ENCODE measurements around the gene ANKRD33B.

Gene ANKRD33B

DNA sequence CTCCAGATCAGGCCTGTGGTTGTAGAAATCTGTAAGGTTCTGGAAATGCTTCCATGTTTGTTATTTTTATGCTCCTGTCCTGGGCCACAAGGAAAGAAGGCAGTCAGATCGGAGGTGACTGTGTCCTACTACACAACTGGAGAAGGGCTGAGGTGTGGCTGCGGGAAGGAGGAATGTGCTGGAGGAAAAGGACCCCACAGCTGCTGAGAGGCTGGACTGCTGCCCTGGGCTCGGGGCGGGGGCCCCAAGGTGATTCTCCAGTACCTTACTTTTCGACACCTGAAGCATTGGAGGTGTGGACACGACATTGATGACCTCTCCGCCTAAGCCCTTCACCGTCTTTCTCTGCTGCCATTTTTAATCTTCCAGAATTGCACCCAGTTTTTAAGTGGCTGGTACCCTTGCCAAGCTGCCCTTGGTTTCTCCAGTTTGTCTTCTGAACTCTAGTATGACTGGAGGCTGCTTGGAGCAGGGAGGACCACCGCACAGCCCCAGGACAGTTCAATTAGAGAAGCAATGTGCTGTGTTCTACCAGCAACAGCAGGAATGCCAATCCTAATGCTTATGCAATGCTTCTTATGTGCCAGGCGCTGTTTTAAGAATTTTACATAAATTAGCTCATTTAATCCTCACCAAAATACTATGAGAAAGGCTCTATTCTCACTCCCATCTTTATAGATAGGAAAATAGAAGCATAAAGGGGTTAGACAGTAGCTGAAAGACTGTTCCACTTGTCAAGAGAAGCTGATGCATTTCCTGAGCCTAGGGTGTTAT lies 13.5 kb upstream of the ANKRD33B start:
- no peak for TF ChIP-seq Cebpa-rat (IDR thresholded peaks at IDR 0.05)
- Histone ChIP-seq H3K9me3 (replicated peaks in 1 of 11) (peaks cover 0 to 8% (median 0%) of the 10 kb centered on the region in 11 experiments; a peak in 4 of 22 replicates), H4K20me1 (no peaks in the 10 kb centered on the region), H3K9ac (no peak overlapping the region), H3K4me1 (peaks cover 7 to 26% (median 14%) of the 10 kb centered on the region in 10 experiments; a peak in 19 of 20 replicates), H3K36me3 (no peaks in the 10 kb centered on the region), H3K27ac (no peak overlapping the region), H3K4me3 (no peak overlapping the region), H3K4me2 (no peak overlapping the region), H3K27me3 (0 out of 22 replicates have a peak, but pooled peaks cover 0 to 2% (median 0%) of the 10 kb centered on the region in 11 experiments)

DNA sequence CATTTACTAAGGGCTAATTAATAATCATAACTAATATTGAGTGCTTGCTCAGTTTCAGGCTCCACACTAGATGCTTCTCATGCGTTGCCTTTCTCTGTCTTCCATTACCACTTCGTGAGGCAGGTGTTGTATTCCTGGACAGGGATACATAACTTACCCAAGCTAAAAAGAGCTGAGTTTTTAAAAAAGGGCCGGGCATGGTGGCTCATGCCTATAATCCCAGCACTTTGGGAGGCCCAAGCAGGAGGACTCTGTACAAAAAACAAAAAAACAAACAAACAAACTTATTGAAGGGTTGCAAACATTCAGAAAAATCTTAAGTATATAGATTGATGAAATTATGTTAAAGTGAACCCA lies 12.1 kb upstream of the ANKRD33B start:
- Histone ChIP-seq H3K27ac (no peak overlapping the region), H3K4me1 (peaks cover 13 to 34% (median 28%) of the 10 kb centered on the region in 10 experiments), H3K4me3 (no peak overlapping the region), H3K9ac (no peak overlapping the region), H3K27me3 (no peaks in the 10 kb centered on the region), H4K20me1 (no peaks in the 10 kb centered on the region), H3K9me3 (replicated peaks in 1 of 11) (peaks cover 0 to 8% (median 0%) of the 10 kb centered on the region in 11 experiments; a peak in 4 of 22 replicates), H3K36me3 (no peaks in the 10 kb centered on the region), H3K4me2 (no peak overlapping the region)
- no peak for TF ChIP-seq Cebpa-rat (IDR thresholded peaks at IDR 0.05)

DNA sequence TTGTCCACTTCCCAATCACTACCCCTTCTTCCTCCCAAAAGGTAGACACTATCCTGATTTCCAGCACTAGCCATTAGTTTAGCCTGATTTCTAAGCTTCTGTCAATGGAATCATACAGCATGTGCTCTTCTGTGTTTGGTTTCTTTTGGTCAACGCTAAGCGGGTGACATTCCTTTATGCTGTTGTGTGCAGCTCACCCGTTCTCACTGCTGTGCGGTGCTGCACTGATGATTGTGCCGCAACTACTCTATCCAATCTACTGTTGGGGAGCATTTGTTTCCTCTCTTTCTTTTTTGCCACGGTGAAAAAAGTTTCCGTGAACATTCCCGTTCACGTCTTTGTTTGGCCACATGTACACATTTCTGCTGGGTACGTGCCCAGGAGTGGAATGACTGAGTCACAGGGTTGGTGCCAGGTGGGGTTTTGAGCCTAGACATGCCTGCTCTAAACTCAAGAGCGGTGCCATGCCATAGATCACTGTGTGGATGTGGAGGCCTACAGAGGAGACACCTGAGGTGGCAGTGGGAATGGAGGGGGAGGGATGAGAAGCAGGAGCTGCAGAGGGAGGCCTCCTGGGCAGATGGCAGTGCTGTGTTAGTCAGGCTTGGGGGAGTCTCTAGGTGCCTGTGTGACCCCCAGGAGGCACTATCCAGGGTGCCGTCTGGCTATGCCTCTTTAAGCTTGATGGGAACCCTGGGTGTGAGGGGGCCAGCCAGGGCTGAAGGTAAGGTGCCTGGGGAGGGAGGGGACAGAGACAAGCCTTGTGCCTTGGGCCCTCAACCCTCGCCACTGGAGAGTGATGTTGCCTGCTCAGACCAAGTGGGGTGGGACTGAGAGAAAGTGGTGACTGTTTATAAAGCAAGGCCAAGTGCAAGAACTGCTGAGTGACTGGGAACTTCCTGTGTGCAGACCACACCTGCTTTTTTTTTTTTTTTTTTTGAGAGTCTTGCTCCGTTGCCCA lies 11.4 kb upstream of the ANKRD33B start:
- H4K20me1 ChIP-seq = no peaks in the 10 kb centered on the region
- H3K27me3 ChIP-seq = no peaks in the 10 kb centered on the region
- no peak overlapping the region for H3K9ac ChIP-seq
- H3K4me2 ChIP-seq = peak overlapping the region in 10 of 11 experiments; percentile 1 to 59 (median 42); a peak in 17 of 22 replicates
- TF ChIP-seq Cebpa-rat (IDR thresholded peaks at IDR 0.05) = no peak
- H3K9me3 ChIP-seq (replicated peaks in 1 of 11) = peaks cover 0 to 8% (median 0%) of the 10 kb centered on the region in 11 experiments; a peak in 4 of 22 replicates
- H3K36me3 ChIP-seq = no peaks in the 10 kb centered on the region
- H3K4me3 ChIP-seq = no peak overlapping the region
- H3K4me1 ChIP-seq = peaks cover 20 to 36% (median 29%) of the 10 kb centered on the region in 10 experiments
- H3K27ac ChIP-seq = no peak overlapping the region

DNA sequence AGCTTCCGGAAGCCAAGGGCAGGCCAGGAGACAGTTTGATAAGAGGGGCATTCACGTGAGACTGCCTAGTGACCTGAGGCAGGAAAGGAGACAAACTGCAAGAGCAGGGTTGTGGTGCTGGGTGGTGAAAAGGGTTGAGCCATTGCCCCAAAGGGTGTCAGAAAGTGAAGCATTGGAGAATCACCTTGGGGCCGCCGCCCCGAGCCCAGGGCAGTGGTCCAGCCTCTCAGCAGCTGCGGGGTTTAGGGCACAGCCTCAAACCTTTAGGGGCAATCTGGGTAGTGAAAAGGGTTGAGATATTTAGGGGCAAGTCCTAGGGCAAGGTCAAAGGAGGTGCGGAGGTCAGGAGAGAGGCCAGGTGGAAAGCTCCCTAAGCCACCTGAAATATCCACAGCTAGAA lies 10.4 kb upstream of the ANKRD33B start:
- peak overlapping the region in 5 of 11 experiments; percentile 29 to 59 (median 33); a peak in 5 of 22 replicates for H3K4me2 ChIP-seq
- H3K36me3 ChIP-seq = no peaks in the 10 kb centered on the region
- no peaks in the 10 kb centered on the region for H3K27me3 ChIP-seq
- no peak for TF ChIP-seq Cebpa-rat (IDR thresholded peaks at IDR 0.05)
- no peak overlapping the region for H3K9ac ChIP-seq
- peaks cover 26 to 47% (median 35%) of the 10 kb centered on the region in 10 experiments for H3K4me1 ChIP-seq
- H3K9me3 ChIP-seq (replicated peaks in 1 of 11) = peaks cover 0 to 7% (median 0%) of the 10 kb centered on the region in 11 experiments; a peak in 4 of 22 replicates
- H3K27ac ChIP-seq = no peak overlapping the region
- H3K4me3 ChIP-seq = no peak overlapping the region
- no peaks in the 10 kb centered on the region for H4K20me1 ChIP-seq

DNA sequence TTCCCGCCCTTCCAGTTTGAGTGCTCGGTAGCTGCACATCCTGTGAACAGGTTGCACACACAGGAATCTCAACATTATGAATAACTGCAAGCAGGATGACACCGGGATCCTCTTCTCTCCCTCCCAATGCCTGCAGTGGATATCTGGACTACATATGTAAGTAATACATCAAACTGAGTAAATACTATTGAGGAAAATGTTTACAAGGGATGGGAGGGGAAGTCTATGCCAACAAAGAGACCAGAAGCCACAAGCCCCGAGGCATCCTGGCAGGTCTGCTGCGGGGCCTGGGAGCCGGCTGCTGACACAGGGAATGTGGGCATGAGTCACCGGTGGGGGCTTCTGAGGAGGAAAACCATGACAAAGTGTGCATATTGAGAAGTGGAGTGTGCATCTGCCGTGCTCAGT lies 8.6 kb upstream of the ANKRD33B start:
- H3K27me3 ChIP-seq = no peaks in the 10 kb centered on the region
- peaks cover 26 to 50% (median 38%) of the 10 kb centered on the region in 10 experiments for H3K4me1 ChIP-seq
- no peaks in the 10 kb centered on the region for H4K20me1 ChIP-seq
- no peaks in the 10 kb centered on the region for H3K36me3 ChIP-seq
- no peak for TF ChIP-seq Cebpa-rat (IDR thresholded peaks at IDR 0.05)
- H3K9ac ChIP-seq = no peak overlapping the region
- H3K4me3 ChIP-seq = no peak overlapping the region
- H3K9me3 ChIP-seq (replicated peaks in 1 of 11) = no peaks in the 10 kb centered on the region
- H3K4me2 ChIP-seq = peak overlapping the region in 5 of 11 experiments; percentile 34 to 61 (median 52); a peak in 9 of 22 replicates
- no peak overlapping the region for H3K27ac ChIP-seq

DNA sequence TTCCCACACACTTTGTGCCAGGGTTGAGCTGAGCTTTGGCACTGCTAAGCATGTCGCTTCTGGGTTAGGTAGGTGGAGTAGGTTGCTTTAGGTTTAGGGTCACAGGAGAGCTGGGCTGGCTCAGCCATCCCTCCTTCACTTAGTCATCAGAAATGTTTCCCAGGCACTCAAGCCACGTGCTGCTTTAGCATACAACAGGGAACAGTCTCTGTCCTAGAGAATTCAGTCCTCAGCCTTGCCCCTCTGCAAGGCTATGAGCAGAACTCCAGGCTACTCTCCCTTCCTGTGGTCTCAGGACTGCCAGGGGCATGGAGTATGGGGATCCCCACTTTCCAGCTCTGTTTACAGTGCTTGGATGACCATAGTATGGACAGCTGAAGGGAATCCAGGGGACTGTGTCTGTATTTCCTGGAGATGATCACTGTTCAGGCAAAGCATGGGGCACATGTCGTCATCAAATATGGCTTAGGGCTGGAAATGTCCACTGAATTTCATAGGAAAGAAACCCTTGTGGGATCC lies 7.5 kb upstream of the ANKRD33B start:
- no peaks in the 10 kb centered on the region for H3K36me3 ChIP-seq
- H4K20me1 ChIP-seq = no peaks in the 10 kb centered on the region
- no peak overlapping the region for H3K4me3 ChIP-seq
- TF ChIP-seq Cebpa-rat (IDR thresholded peaks at IDR 0.05) = no peak
- no peaks in the 10 kb centered on the region for H3K9me3 ChIP-seq (replicated peaks in 1 of 11)
- H3K27ac ChIP-seq = no peak overlapping the region
- H3K4me2 ChIP-seq = peak overlapping the region in 9 of 11 experiments; percentile 2 to 61 (median 51); a peak in 14 of 22 replicates
- no peaks in the 10 kb centered on the region for H3K27me3 ChIP-seq
- H3K4me1 ChIP-seq = peaks cover 35 to 51% (median 41%) of the 10 kb centered on the region in 10 experiments
- H3K9ac ChIP-seq = no peak overlapping the region

DNA sequence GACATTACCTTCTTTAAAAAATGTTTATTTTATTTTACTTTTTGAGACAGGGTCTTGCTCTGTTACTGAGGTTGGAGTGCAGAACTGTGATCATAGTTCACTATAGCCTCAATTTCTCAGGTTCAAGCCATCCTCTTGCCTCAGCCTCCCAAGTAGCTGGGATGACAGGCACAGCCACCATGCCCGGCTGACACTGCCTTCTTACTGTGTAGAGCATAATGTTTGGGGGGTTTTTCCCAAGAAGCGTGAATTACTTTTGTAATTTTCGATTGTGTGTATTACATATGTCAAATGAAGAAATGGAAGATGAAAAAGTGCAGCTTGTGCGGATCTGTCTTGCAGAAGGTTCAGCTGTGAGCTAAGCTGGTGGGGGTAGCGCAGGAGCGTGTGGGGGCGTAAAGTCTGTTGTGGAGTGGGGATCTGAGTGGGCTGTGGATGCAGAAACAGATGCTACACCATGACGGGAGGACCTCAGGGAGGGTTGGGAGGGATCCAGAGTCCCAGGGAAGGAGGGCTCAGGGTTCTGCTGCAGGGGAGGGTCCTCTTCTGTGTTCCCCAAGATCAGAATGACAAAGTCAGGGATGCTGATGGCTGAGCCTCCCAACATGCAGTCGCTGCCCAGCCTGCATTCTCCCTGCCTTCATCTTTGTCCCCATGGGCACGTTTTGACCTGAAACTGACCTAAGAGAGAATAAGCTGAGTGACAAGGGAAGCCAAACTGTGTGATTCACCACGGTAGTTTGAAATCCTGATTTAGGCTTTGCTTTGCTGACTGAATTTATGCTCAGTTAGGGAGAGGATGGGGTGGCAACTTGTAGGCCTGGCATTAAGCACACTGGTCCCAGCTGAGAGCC lies 6.8 kb upstream of the ANKRD33B start:
- H4K20me1 ChIP-seq = no peaks in the 10 kb centered on the region
- H3K27ac ChIP-seq = no peak overlapping the region; a peak in 2 of 22 replicates
- peaks cover 0 to under 1% (median 0%) of the 10 kb centered on the region in 11 experiments; a peak in 1 of 22 replicates for H3K27me3 ChIP-seq
- H3K9ac ChIP-seq = peak overlapping the region in 1 of 11 experiments; percentile 13; a peak in 1 of 22 replicates
- no peaks in the 10 kb centered on the region for H3K9me3 ChIP-seq (replicated peaks in 1 of 11)
- TF ChIP-seq Cebpa-rat (IDR thresholded peaks at IDR 0.05) = no peak
- H3K4me2 ChIP-seq = peak overlapping the region; percentile 2 to 61 (median 36); a peak in 17 of 22 replicates
- no peaks in the 10 kb centered on the region for H3K36me3 ChIP-seq
- peaks cover 43 to 59% (median 48%) of the 10 kb centered on the region in 10 experiments for H3K4me1 ChIP-seq
- H3K4me3 ChIP-seq = no peak overlapping the region

DNA sequence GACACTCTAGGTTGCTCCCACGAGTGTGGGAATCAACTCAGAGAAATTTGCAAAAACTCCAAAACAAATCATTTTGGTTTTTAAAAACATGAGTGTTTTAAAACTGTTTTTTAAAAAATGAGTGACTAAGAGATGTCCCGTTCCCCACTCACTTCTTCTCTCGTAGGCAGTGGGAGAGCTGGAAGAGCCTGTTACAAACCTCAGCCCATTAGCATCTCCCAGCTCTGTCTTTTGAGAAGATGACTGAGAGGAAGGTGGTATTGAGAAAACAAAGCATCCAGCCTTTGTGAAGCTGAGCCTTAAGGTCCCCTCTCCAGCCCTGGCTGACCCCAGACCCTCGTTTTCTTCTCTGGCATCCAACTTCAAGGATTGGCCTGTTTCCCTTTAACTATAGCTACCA lies 4.7 kb upstream of the ANKRD33B start:
- no peaks in the 10 kb centered on the region for H3K9me3 ChIP-seq (replicated peaks in 1 of 11)
- H3K4me2 ChIP-seq = no peak overlapping the region
- peaks cover 0 to 17% (median 0%) of the 10 kb centered on the region in 11 experiments; a peak in 7 of 22 replicates for H3K27me3 ChIP-seq

More for the DNA sequence above, 4.7 kb upstream of the ANKRD33B start:
- H3K27ac ChIP-seq = no peak overlapping the region; a peak in 1 of 22 replicates
- H4K20me1 ChIP-seq = no peaks in the 10 kb centered on the region
- peaks cover 44 to 62% (median 53%) of the 10 kb centered on the region in 10 experiments for H3K4me1 ChIP-seq
- H3K36me3 ChIP-seq = no peaks in the 10 kb centered on the region
- TF ChIP-seq Cebpa-rat (IDR thresholded peaks at IDR 0.05) = no peak
- H3K9ac ChIP-seq = no peak overlapping the region
- no peak overlapping the region for H3K4me3 ChIP-seq
